PFSK-1 (cell line): ENCODE results near the gene S100A12.

Experiments used
- FOXP2 ChIP-seq: optimal IDR thresholded peaks from 2 replicates; pipeline ENCODE3; 2011; ENCODE audit warnings: borderline replicate concordance, control low read depth, inconsistent platforms; ENCODE audit not compliant: insufficient read depth; ENCODE audit errors: extremely low read length, extremely low read depth
- POLR2AphosphoS5 ChIP-seq: IDR thresholded peaks from 2 replicates; pipeline ENCODE4 v1.6.1; 2012; ENCODE audit warnings: low read depth, mild to moderate bottlenecking, control low read depth, low read length, moderate library complexity
- SIN3A ChIP-seq: IDR thresholded peaks from 2 replicates; pipeline ENCODE4 v1.6.1; 2012; ENCODE audit warnings: mild to moderate bottlenecking, low read length, moderate library complexity, borderline replicate concordance; ENCODE audit not compliant: insufficient read depth
- TAF1 ChIP-seq: IDR thresholded peaks from 2 replicates; pipeline ENCODE4 v1.6.1; 2012; ENCODE audit warnings: low read length, control low read depth, borderline replicate concordance; ENCODE audit not compliant: insufficient read depth
- TF ChIP-seq, protein P1 (sequence below), 2 experiments: IDR thresholded peaks; 2 replicates each; pipeline versions ENCODE4 v1.6.1 to v1.8.0; 2011 to 2012; ENCODE audit warnings: low read depth in 2 of 2, low read length in 2 of 2, control low read depth in 1 of 2, inconsistent platforms in 1 of 2, mild to moderate bottlenecking in 1 of 2, moderate library complexity in 1 of 2; ENCODE audit not compliant: insufficient read depth in 1 of 2

S100A12 gene

DNA sequence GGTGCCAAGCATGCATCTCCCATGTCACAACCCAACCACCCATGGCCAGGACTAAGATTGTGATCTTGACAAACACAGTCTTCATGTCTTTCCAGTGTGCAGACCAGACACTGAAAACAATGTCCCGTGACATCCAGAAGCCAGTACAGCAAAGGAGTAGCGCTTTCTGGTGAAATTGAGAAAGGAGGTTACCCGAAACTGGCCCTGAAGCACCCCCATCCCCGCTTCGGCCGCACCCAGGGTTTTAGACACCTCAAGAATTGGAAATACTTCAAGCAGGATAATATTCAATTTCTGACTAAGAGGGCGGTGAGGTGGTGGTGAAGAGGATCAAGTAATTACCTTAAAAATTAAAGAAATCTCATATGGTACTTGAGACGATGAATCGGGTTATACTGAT lies 26.0 kb upstream of the S100A12 start:
- no peak for TF ChIP-seq FOXP2
- TF ChIP-seq TAF1 = no peak
- TF ChIP-seq, protein P1, sequence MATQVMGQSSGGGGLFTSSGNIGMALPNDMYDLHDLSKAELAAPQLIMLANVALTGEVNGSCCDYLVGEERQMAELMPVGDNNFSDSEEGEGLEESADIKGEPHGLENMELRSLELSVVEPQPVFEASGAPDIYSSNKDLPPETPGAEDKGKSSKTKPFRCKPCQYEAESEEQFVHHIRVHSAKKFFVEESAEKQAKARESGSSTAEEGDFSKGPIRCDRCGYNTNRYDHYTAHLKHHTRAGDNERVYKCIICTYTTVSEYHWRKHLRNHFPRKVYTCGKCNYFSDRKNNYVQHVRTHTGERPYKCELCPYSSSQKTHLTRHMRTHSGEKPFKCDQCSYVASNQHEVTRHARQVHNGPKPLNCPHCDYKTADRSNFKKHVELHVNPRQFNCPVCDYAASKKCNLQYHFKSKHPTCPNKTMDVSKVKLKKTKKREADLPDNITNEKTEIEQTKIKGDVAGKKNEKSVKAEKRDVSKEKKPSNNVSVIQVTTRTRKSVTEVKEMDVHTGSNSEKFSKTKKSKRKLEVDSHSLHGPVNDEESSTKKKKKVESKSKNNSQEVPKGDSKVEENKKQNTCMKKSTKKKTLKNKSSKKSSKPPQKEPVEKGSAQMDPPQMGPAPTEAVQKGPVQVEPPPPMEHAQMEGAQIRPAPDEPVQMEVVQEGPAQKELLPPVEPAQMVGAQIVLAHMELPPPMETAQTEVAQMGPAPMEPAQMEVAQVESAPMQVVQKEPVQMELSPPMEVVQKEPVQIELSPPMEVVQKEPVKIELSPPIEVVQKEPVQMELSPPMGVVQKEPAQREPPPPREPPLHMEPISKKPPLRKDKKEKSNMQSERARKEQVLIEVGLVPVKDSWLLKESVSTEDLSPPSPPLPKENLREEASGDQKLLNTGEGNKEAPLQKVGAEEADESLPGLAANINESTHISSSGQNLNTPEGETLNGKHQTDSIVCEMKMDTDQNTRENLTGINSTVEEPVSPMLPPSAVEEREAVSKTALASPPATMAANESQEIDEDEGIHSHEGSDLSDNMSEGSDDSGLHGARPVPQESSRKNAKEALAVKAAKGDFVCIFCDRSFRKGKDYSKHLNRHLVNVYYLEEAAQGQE (IDR thresholded peaks at IDR 0.05; ENCODE audit: insufficient read depth in 1 of 2, low read depth in 2 of 2, low read length in 2 of 2) = no peak
- TF ChIP-seq POLR2AphosphoS5 = no peak
- TF ChIP-seq SIN3A = no peak

DNA sequence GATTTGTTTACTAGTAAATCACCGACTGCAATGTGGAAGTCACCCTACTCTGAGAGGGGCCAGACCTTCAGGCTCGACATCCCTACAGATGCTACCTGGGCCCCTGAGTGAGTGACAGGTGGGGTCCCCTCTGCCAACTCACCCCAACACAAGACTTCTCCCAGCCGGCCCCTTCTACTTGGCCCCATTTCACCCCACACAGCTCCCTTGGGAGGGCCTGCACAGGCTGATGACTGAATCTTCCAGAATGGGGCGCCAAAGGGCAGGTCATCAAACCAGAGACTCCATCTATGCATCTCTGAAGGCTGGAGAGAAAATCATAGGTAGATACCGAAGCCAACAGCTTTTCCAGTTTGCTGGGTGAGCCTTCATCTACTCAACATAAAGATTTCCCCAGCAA lies 24.8 kb upstream of the S100A12 start:
- TF ChIP-seq TAF1 (no peak), FOXP2 (no peak), SIN3A (no peak), POLR2AphosphoS5 (no peak)
- TF ChIP-seq, protein P1 (IDR thresholded peaks at IDR 0.05; ENCODE audit: insufficient read depth in 1 of 2, low read depth in 2 of 2, low read length in 2 of 2) = no peak

DNA sequence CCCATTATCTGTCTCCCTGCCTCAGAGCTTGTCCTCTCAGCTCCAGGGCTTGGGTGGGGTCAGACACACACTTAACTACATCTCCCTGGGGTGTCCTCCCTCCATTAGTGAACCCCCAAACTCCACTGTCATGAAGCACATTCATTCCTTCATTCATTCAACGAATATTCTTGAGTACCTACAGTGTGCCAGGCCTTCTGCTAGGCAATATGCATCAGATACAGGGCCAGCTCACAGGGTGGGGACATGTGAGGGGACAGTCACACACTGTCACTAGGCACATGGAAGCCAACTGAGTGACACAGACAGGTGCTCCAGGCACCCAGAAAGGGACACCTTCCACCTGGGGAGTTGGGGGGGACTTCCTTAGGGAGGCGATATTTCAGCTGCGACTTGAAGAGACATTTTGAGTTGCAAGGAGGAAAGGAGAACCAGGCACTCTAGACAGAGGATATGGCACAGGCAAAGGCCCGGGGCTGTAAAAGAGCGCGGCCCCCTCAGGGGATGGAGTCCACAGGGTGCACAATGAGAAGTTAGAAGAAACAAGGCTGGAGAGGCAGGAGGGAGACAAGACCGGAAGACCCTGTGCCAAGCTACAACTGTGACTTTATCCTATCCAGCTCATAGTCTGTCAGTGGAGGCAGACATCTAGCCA lies 24.1 kb upstream of the S100A12 start:
- TF ChIP-seq POLR2AphosphoS5 (no peak), TAF1 (no peak), FOXP2 (no peak), SIN3A (no peak)
- TF ChIP-seq, protein P1 (IDR thresholded peaks at IDR 0.05; ENCODE audit: insufficient read depth in 1 of 2, low read depth in 2 of 2, low read length in 2 of 2) = no peak

DNA sequence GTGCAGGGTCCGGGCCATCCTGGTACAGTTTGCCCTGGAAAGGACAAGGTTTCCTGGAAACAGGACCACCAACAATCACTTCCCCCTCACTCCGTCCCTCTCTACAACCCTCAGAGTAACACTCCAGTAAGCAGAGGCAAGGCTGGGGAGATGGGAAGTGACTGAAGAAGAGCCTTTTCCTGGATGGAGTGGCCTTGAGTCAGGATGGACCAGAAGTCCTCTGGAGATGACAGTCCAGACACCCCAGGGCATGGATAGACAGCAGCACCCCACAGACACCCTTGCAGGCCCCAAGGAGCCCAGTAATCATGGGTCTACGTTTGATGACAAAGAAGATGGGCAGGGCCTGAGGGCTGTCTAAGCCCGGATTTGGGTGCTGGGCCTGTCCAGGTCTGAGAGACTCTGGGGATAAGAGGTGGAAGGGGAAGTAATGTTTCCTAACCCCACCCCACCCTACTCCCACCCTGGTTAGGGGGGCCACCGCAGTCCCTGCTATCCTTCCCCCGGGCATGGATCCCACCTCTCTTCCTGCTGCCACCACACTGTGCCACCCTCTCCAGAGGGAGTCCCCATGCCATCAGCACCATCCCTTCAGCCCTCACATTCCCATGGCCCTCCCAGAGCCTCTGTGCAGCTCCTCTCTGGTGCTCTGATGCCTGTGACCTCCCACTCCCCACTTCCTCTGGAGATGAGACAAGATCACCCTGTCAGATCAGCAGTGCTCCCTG lies 22.7 kb upstream of the S100A12 start:
- TF ChIP-seq POLR2AphosphoS5 (no peak), FOXP2 (no peak), SIN3A (no peak), TAF1 (no peak)
- TF ChIP-seq, protein P1 (IDR thresholded peaks at IDR 0.05; ENCODE audit: insufficient read depth in 1 of 2, low read depth in 2 of 2, low read length in 2 of 2) = no peak
